ENCODE data around the gene CCDC7. TPM values are rescaled to one million over a fixed set of nuclear protein-coding genes. Genes with fewer than 3 reads are reported as not detected.
"Not testable (repeated sequence)": the region's sequence is repeated elsewhere in the genome, so short reads cannot be mapped to it uniquely, and the experiment has no call there.

CCDC7 gene
- total and polyA plus RNA-seq, 2 experiments from 2014 or later, result 0.83 to 1.6 TPM

DNA sequence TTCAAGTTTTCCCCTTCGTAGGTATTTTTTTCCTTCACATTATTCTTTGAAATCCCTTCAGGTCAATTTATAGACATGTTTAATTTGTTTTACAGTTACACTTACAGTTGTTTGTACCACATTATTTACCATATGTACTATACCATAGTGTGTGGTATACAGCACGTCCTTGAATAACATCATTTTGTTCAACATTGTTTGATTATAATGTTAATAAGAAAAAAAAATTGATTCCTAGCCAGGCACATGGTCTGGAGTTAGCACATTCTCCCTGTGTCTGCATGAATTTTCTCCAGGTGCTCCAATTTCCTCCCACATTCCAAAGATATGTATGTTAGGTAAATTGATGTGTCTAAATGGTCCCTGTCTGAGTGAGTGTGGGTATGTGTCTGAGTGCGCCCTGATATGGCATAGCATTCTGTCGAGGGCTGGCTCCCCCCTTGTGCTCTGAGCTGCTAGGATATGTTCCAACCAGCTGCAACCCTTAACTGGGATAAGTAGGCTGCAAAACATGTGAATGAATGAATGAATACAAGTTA lies 247.6 kb downstream of the CCDC7 start:
- peaks cover 5% of the 10 kb centered on the region; the same call in 1 of the 2 replicates for H3K36me3 ChIP-seq (ENCODE audit: insufficient read depth)
- Mint-ChIP-seq H3K36me3 (ENCODE audit: low read depth) (peaks cover 17% of the 10 kb centered on the region; the same call in 2 of the 3 replicates), H3K27ac (no peak overlapping the region; the same call in 1 of the 2 replicates), H3K4me3 (no peak overlapping the region), H3K27me3 (ENCODE audit: insufficient read depth, low read depth, poor library complexity) (peaks cover 2% of the 10 kb centered on the region), H3K4me1 (no peaks in the 10 kb centered on the region), H3K9me3 (peaks cover 35% of the 10 kb centered on the region)
- no peaks in the 10 kb centered on the region for H3K4me1 ChIP-seq (ENCODE audit: insufficient read depth)
- H2AFZ ChIP-seq, result no peak overlapping the region
- H3K79me2 ChIP-seq (replicated peaks; ENCODE audit: insufficient read depth), result no peaks in the 10 kb centered on the region
- no peak overlapping the region for H3K4me3 ChIP-seq
- ATAC-seq, result no peak
- H4K20me1 ChIP-seq (replicated peaks; ENCODE audit: insufficient read depth), result no peaks in the 10 kb centered on the region
- H3F3A ChIP-seq (replicated peaks; ENCODE audit: low read depth), result no peaks in the 10 kb centered on the region
- H3K27ac ChIP-seq (ENCODE audit: low read depth), result no peak overlapping the region
- peaks cover 14% of the 10 kb centered on the region for H3K9me2 ChIP-seq (ENCODE audit: insufficient read depth)
- H3K27me3 ChIP-seq (ENCODE audit: insufficient read depth), result no peaks in the 10 kb centered on the region
- no peak for DNase-seq (ENCODE audit: low spot score)
- TF ChIP-seq ZNF114 (CRISPR knock-in tag; IDR thresholded peaks at IDR 0.05) (no peak), POLR2AphosphoS5 (IDR thresholded peaks at IDR 0.05; ENCODE audit: low read depth) (no peak), EZH2phosphoT487 (IDR thresholded peaks at IDR 0.05; ENCODE audit: unreplicated experiment) (no peak), EZH2 (IDR thresholded peaks at IDR 0.05; ENCODE audit: low read depth, unreplicated experiment) (no peak), ZNF331 (CRISPR knock-in tag; IDR thresholded peaks at IDR 0.05; ENCODE audit: low read depth) (no peak)
- TF ChIP-seq, protein P1, sequence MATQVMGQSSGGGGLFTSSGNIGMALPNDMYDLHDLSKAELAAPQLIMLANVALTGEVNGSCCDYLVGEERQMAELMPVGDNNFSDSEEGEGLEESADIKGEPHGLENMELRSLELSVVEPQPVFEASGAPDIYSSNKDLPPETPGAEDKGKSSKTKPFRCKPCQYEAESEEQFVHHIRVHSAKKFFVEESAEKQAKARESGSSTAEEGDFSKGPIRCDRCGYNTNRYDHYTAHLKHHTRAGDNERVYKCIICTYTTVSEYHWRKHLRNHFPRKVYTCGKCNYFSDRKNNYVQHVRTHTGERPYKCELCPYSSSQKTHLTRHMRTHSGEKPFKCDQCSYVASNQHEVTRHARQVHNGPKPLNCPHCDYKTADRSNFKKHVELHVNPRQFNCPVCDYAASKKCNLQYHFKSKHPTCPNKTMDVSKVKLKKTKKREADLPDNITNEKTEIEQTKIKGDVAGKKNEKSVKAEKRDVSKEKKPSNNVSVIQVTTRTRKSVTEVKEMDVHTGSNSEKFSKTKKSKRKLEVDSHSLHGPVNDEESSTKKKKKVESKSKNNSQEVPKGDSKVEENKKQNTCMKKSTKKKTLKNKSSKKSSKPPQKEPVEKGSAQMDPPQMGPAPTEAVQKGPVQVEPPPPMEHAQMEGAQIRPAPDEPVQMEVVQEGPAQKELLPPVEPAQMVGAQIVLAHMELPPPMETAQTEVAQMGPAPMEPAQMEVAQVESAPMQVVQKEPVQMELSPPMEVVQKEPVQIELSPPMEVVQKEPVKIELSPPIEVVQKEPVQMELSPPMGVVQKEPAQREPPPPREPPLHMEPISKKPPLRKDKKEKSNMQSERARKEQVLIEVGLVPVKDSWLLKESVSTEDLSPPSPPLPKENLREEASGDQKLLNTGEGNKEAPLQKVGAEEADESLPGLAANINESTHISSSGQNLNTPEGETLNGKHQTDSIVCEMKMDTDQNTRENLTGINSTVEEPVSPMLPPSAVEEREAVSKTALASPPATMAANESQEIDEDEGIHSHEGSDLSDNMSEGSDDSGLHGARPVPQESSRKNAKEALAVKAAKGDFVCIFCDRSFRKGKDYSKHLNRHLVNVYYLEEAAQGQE (IDR thresholded peaks at IDR 0.05; ENCODE audit: unreplicated experiment), result no peak
- TF ChIP-seq, protein P2, sequence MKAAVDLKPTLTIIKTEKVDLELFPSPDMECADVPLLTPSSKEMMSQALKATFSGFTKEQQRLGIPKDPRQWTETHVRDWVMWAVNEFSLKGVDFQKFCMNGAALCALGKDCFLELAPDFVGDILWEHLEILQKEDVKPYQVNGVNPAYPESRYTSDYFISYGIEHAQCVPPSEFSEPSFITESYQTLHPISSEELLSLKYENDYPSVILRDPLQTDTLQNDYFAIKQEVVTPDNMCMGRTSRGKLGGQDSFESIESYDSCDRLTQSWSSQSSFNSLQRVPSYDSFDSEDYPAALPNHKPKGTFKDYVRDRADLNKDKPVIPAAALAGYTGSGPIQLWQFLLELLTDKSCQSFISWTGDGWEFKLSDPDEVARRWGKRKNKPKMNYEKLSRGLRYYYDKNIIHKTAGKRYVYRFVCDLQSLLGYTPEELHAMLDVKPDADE (IDR thresholded peaks at IDR 0.05), result no peak
- no peak overlapping the region for H3K4me2 ChIP-seq

DNA sequence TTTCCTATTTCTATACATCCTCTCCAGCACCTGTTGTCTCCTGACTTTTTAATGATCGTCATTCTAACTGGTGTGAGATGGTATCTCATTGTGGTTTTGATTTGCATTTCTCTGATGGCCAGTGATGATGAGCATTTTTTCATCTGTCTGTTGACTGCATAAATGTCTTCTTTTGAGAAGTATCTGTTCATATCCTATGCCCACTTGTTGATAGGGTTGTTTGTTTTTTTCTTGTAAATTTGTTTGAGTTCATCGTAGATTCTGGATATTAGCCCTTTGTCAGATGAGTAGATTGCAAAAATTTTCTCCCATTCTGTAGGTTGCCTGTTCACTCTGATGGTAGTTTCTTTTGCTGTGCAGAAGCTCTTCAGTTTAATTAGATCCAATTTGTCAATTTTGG lies 253.7 kb downstream of the CCDC7 start:
- H3K4me1 Mint-ChIP-seq; H3K36me3 ChIP-seq (ENCODE audit: insufficient read depth); DNase-seq (ENCODE audit: low spot score); H3K4me3 ChIP-seq; H3K4me1 ChIP-seq (ENCODE audit: insufficient read depth); H4K20me1 ChIP-seq (replicated peaks; ENCODE audit: insufficient read depth); H3F3A ChIP-seq (replicated peaks; ENCODE audit: low read depth); H3K27me3 ChIP-seq (ENCODE audit: insufficient read depth); H3K79me2 ChIP-seq (replicated peaks; ENCODE audit: insufficient read depth); ATAC-seq; H3K27me3 Mint-ChIP-seq (ENCODE audit: insufficient read depth, low read depth, poor library complexity); H2AFZ ChIP-seq; H3K9me2 ChIP-seq (ENCODE audit: insufficient read depth); H3K4me2 ChIP-seq; H3K27ac ChIP-seq (ENCODE audit: low read depth); H3K4me3 Mint-ChIP-seq; H3K27ac Mint-ChIP-seq: not testable (repeated sequence)
- Mint-ChIP-seq H3K36me3 (ENCODE audit: low read depth) (peaks cover 17% of the 10 kb centered on the region; the same call in 2 of the 3 replicates), H3K9me3 (peaks cover 51% of the 10 kb centered on the region)

All from GM23338 (cell line).